HG02852 (cell line): Measurements from ENCODE around the gene METTL17.
"Not testable (repeated sequence)": the region's sequence is repeated elsewhere in the genome, so short reads cannot be mapped to it uniquely, and the experiment has no call there.

ENCODE experiments used
- ATAC-seq: cut with Tn5 transposase; IDR thresholded peaks from one replicate; pipeline ENCODE4 v1.9.1; 2021; ENCODE audit warnings: mild to moderate bottlenecking, moderate library complexity; ENCODE audit not compliant: unreplicated experiment

Gene METTL17

DNA sequence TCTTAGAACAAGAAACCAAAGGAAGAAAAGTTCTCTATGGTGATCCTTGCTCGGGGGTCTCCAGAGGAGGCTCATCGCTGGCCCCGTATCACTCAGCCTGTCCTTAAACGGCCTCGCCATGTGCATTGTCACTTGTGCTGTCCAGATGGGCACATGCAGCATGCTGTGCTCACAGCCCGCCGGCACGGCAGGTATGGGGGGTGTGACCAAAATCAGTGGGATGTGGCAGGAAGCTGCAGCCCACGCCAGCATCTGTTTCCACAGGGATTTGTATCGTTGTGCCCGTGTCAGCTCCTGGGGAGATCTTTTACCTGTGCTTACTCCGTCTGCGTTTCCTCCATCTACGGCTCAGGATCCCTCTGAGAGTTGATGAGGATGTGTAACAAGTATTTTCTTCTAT is 6.7 kb downstream of the METTL17 start:
- ATAC-seq, result no peak

- no peak for ATAC-seq
Measured at GRCh38 chr14:20997115-20997514, 7.3 kb downstream of the METTL17 start.

DNA sequence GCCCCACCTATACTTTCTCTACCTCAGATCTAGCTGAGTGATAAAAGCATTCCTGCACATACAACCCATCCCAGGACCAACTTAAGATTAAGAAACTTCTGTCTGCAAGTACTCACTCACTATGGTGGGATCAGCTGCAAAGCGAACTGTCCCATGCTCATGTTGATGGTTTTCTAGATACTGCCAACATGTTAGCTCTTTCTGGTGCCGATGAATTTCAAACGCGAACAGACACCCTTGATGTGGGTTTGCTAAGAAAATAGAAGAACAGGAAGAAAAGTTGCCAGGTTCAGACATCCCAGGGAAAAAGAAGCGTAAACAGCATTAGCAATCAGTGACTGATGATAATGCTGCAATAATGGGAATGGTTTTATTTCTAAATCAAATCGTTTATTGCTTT is 7.8 kb downstream of the METTL17 start:
- ATAC-seq, result no peak

DNA sequence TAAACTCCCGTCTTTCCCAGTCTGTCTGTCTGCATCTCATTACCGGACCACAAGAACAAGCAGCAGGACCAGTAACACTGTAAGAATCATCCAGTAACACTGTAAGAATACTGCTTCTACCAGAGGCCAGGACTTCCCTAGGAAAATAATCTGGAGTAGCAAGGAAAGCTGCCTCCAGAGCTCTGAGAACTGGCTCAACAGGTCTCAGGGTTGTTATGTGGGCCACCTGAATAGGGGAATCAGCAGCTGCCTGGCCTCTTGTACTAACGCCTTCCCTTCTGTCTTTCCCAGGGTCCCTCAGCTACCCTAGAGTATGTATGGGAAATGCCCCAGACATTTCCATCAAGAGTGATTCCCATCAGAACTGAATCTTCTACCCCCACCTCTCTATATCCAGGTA is 8.4 kb downstream of the METTL17 start:
- ATAC-seq, result no peak

- ATAC-seq, result no peak
Measured at GRCh38 chr14:20998674-20999366, 9.0 kb downstream of the METTL17 start, which contains the start of gene SLC39A2. SLC39A2 (plus strand) TSS chr14:20999293; CDS start chr14:20999447, 154 bp downstream.

DNA sequence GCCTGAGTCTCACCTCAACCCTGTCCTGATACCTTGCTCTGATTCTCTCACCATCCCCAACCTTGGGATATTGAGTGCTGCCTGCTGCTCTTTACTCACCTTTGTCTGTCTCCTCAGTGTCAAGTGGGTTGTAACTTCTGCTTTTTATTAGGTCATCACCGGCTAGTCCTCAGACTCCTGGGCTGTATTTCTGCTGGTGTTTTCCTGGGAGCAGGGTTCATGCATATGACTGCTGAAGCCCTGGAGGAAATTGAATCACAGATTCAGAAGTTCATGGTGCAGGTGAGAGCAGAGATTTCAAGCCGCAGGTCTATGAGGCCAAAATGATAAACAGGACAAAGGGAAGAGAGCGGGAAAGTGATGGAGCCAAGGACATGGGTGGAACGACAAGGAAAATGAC is 9.8 kb downstream of the METTL17 start:
- no peak for ATAC-seq

- ATAC-seq, result no peak
Measured at GRCh38 chr14:21001218-21001617, 11.4 kb downstream of the METTL17 start.

- no peak for ATAC-seq
Measured at GRCh38 chr14:21003788-21004346, 14.1 kb downstream of the METTL17 start.

- ATAC-seq, result not testable (repeated sequence)
Measured at GRCh38 chr14:21009721-21010120, 19.9 kb downstream of the METTL17 start.

DNA sequence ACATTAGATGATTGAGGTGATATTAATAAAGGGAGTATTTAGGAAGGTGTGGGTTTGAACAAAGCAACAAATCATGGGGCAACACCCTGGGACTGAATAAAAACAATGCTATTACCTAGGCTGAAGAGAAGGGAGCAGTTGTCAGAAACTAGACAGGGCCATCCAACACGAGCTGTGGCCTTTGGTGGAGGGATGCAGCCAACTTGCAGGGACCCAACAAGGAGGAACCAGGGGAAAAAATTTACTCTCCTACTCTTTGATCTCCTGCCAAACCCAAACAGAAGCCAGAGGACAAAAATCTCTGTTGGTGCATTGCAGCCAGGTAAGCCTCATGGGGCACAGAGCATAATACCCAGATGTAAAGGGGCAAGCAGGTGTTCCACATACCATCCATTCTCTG is 21.4 kb downstream of the METTL17 start:
- no peak for ATAC-seq

GRCh38 chr14:21014761-21015190 is 25.0 kb downstream of the METTL17 start:
- no peak for ATAC-seq

DNA sequence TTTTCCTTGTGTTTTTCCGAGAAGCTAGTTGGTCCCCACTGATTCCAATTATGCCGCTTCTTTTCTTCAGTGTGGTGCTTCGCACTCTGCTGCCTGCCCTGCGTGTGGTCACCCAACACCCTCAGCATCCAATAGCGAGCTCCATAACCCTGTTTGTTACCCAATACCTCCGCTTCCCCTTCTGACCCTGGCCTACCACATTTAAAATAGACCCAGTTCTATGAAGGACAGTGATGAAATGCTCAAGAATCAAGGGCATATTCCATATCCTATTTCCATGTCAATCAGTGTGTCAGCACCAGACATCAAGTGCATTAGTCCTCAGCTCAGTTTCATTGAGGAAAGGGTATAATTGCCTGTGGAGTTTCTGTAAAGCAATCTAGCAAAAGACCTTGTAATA is 25.5 kb downstream of the METTL17 start:
- no peak for ATAC-seq

DNA sequence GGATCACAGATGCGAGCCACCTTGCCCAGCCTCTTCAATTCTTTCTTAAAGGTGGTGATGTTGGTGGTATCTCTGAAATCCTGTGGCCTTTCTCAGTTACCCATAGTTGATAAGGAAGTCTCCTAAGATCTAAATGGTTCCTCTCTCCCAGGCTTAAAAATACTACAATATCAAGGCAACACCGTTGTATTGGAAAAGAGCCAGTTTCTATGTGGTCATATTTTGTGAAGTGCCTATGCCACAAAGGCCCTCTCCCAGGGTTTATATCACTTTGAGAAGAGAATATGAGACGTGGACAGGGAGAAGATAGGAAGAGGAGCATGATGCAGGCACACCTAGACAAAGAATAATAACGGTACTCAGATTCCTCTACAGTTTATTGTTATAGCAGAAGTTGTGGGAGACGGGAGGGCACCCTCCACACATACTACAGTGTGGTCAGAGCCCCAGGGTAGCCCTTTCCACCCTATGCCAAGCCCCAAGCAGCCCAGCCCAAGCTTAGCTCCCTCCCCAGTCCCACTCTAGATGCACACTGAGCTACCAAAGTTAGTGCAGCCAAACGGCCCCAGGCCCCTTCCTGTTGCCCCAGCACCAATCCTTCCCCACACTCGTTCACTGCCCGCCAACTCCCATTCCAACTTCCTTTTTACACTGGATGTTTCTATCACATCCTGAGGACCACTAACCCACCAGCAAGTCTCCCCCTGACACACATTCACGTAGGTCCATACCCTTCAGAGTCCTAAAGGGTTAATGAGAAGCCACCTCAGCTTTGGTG is 26.8 kb downstream of the METTL17 start:
- ATAC-seq, result no peak

- ATAC-seq, result no peak
Measured at GRCh38 chr14:21017528-21018245, 27.9 kb downstream of the METTL17 start.

GRCh38 chr14:21018286-21018685 is 28.5 kb downstream of the METTL17 start:
- ATAC-seq, result no peak

GRCh38 chr14:21018781-21019180 is 29.0 kb downstream of the METTL17 start:
- no peak for ATAC-seq

DNA sequence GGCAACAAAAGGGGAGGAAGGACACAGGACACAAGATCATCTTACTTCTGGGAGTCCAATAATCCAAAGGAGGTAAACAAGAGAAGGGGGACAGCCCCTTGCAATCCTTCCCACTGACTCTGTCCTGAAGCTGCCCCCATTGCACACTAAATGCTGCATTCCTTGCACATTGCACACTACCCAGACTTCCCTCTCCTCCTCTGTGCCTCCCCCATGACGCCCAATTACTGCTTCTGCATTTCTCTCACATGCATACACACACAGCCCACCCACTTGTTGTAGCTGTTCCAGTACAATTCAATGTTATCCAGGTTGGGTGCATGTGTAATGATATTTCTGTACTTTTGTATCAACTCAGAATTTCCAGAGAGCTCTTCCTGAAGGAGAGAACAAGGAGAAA is 29.6 kb downstream of the METTL17 start:
- no peak for ATAC-seq

- no peak for ATAC-seq
Measured at GRCh38 chr14:21020977-21021545, 31.3 kb downstream of the METTL17 start.

GRCh38 chr14:21022686-21023085 is 32.9 kb downstream of the METTL17 start:
- ATAC-seq, result no peak

DNA sequence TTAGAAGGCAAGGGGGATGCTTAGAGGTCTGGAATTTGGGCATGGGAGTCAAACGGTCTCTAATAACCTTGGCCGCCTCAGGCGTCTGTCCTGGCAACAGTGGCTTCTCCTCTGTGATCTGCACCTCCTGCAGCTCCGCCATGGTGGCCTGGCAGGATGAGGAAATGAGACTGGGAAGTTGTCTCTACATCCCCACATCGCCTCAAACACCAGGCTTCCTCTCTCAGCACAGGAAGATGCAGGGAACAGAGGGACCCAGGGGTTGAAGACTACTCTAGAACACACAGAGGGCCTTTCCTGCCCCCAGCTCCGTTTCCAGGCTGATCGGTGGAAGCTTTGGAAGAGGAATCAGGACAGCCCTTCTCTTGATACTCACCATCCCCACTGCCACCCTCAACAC is 33.4 kb downstream of the METTL17 start:
- no peak for ATAC-seq
